ENCODE results near the gene ZNF581.

Gene ZNF581

GRCh38 chr19:55680339-55681130, 37.1 kb downstream of the ZNF581 start:
- DNase-seq: no peak

GRCh38 chr19:55681131-55682092, 38.0 kb downstream of the ZNF581 start:
- DNase-seq: no peak

- no peak for DNase-seq
Observed at GRCh38 chr19:55683449-55684261, 40.2 kb downstream of the ZNF581 start.

GRCh38 chr19:55684946-55685681, 41.7 kb downstream of the ZNF581 start:
- DNase-seq: no peak

GRCh38 chr19:55685776-55686175, 42.3 kb downstream of the ZNF581 start:
- DNase-seq: no peak

GRCh38 chr19:55686311-55687050, 43.0 kb downstream of the ZNF581 start:
- no peak for DNase-seq

- DNase-seq: no peak
Observed at GRCh38 chr19:55687281-55688201, 44.1 kb downstream of the ZNF581 start.

- no peak for DNase-seq
Observed at GRCh38 chr19:55688422-55689218, 45.2 kb downstream of the ZNF581 start.

GRCh38 chr19:55689411-55690108, 46.1 kb downstream of the ZNF581 start:
- DNase-seq: no peak

GRCh38 chr19:55690109-55690768, 46.8 kb downstream of the ZNF581 start:
- no peak for DNase-seq

- DNase-seq: no peak
Observed at GRCh38 chr19:55690769-55691545, 47.5 kb downstream of the ZNF581 start.

- DNase-seq: no peak
Observed at GRCh38 chr19:55691561-55692481, 48.4 kb downstream of the ZNF581 start.

GRCh38 chr19:55692681-55693081, 49.2 kb downstream of the ZNF581 start:
- DNase-seq: no peak

GRCh38 chr19:55693336-55693974, 50.0 kb downstream of the ZNF581 start:
- DNase-seq: no peak

- DNase-seq: no peak
Observed at GRCh38 chr19:55694241-55694655, 50.8 kb downstream of the ZNF581 start.

Measured in suppressor macrophage (primary cell).